ENCODE measurements around the gene LRRC4C. TPM values are rescaled to one million over a fixed set of nuclear protein-coding genes. Genes with fewer than 3 reads are reported as not detected.

Gene LRRC4C
- total RNA-seq, 1 experiment from 2014 or later: 0.13 TPM

- no peak overlapping the region for H2AFZ ChIP-seq (ENCODE audit: low read length)
- H3K27ac Mint-ChIP-seq: no peak overlapping the region
- H2BK120ac ChIP-seq (ENCODE audit: low read depth, low read length, poor library complexity, severe bottlenecking): no peak overlapping the region
- no peak overlapping the region for H4K91ac ChIP-seq (ENCODE audit: insufficient read length, low read depth, low read length)
- no peak overlapping the region for H3K14ac ChIP-seq (ENCODE audit: insufficient read depth, low read length)
- no peak overlapping the region for H2AK5ac ChIP-seq (ENCODE audit: insufficient read length, low read length)
- H3K27me3 ChIP-seq (ENCODE audit: insufficient read depth, low read length): no peaks in the 10 kb centered on the region
- no peaks in the 10 kb centered on the region for H3K79me1 ChIP-seq (ENCODE audit: insufficient read depth, low read depth, low read length, poor library complexity, severe bottlenecking)
- no peak overlapping the region for H3K4me3 Mint-ChIP-seq
- WGBS (ENCODE audit: extremely low coverage, insufficient read length, low lambda C conversion rate): no CpG with 5 or more reads among the region's 1 CpG
- TF ChIP-seq CTCF (conservative IDR thresholded peaks at IDR 0.05): no peak
- no peak overlapping the region for H2BK5ac ChIP-seq (ENCODE audit: insufficient read length, low read length)
- H3K27ac ChIP-seq (ENCODE audit: insufficient read length, low read depth, low read length): no peak overlapping the region
- H3K18ac ChIP-seq (ENCODE audit: insufficient read length, low read depth, low read length): no peak overlapping the region
- H3K9me3 ChIP-seq (ENCODE audit: control insufficient read depth, low read depth, low read length): no peaks in the 10 kb centered on the region
- no peaks in the 10 kb centered on the region for H3K4me1 ChIP-seq (ENCODE audit: insufficient read depth, low read length)
- no peaks in the 10 kb centered on the region for H3K9me3 Mint-ChIP-seq
- no peak overlapping the region for H3K4ac ChIP-seq (ENCODE audit: low read depth, low read length)
- H3K23me2 ChIP-seq (ENCODE audit: insufficient read length, low read depth, low read length, poor library complexity, severe bottlenecking): no peaks in the 10 kb centered on the region
- no peak overlapping the region for H3K56ac ChIP-seq (ENCODE audit: insufficient read length, low read depth, low read length)
- no peak overlapping the region for H2BK20ac ChIP-seq (ENCODE audit: low read depth, low read length, poor library complexity, severe bottlenecking)
- H3K23ac ChIP-seq (ENCODE audit: insufficient read length, low read depth, low read length): no peak overlapping the region
- DNase-seq: no peak
- no peak overlapping the region for H3K4me2 ChIP-seq (ENCODE audit: insufficient read depth, insufficient read length, low read length)
- no peak overlapping the region for H3T11ph ChIP-seq (ENCODE audit: low read length)
- no peaks in the 10 kb centered on the region for H3K27me3 Mint-ChIP-seq (ENCODE audit: low read depth)
- no peak overlapping the region for H2BK15ac ChIP-seq (ENCODE audit: low read depth, low read length)
- H3K9ac ChIP-seq (ENCODE audit: extremely low read depth, insufficient read length, low read length): no peak overlapping the region
- no peak overlapping the region for H2BK12ac ChIP-seq (ENCODE audit: insufficient read length, low read depth, low read length)
- no peaks in the 10 kb centered on the region for H3K36me3 Mint-ChIP-seq (ENCODE audit: insufficient read depth in 1 of 3, low read depth in 3 of 3)
- H4K5ac ChIP-seq (ENCODE audit: insufficient read length, low read depth, low read length): no peak overlapping the region
- H4K8ac ChIP-seq (replicated peaks; ENCODE audit: insufficient read length, low read depth, low read length): no peak overlapping the region
- H4K20me1 ChIP-seq (ENCODE audit: control insufficient read depth, insufficient read depth, insufficient read length): no peaks in the 10 kb centered on the region
- no peaks in the 10 kb centered on the region for H3K79me2 ChIP-seq (ENCODE audit: insufficient read depth, low read length)
- no peaks in the 10 kb centered on the region for H3K4me1 Mint-ChIP-seq
Observed at GRCh38 chr11:40321537-40321936, 1137.9 kb downstream of the LRRC4C start.

Data from H9 (cell line).